ENCODE data around the gene HSD11B2.
"Not testable (repeated sequence)": the region's sequence is repeated elsewhere in the genome, so short reads cannot be mapped to it uniquely, and the experiment has no call there.

Gene HSD11B2

GRCh38 chr16:67411339-67411738, 19.6 kb upstream of the HSD11B2 start:
- ATAC-seq (ENCODE audit: insufficient read depth, low read depth) (no peak), DNase-seq (no peak)
- H3K79me2 ChIP-seq (ENCODE audit: insufficient read depth, low read length) = no peaks in the 10 kb centered on the region
- TF ChIP-seq CTCF (IDR thresholded peaks at IDR 0.05; ENCODE audit: borderline replicate concordance, extremely low read depth, low read length, poor library complexity, severe bottlenecking) (no peak), EZH2 (IDR thresholded peaks at IDR 0.05; ENCODE audit: borderline replicate concordance, low read depth, low read length, severe bottlenecking) (no peak)
- H3K4me1 ChIP-seq (ENCODE audit: insufficient read depth, low read length) = no peaks in the 10 kb centered on the region
- H3K27me3 ChIP-seq (ENCODE audit: insufficient read depth, low read length, poor library complexity) = peaks cover 15% of the 10 kb centered on the region
- H2AFZ ChIP-seq (ENCODE audit: low read depth, low read length) = no peak overlapping the region
- H3K4me3 ChIP-seq (ENCODE audit: low read depth in 1 of 2, low read length in 2 of 2) = no peak overlapping the region
- no peaks in the 10 kb centered on the region for H3K36me3 ChIP-seq (ENCODE audit: insufficient read depth, low read length)
- no peak overlapping the region for H3K4me2 ChIP-seq (ENCODE audit: insufficient read depth, low read length)
- H3K27ac ChIP-seq (ENCODE audit: low read length) = no peak overlapping the region
- no peaks in the 10 kb centered on the region for H3K9me3 ChIP-seq (ENCODE audit: insufficient read depth, low read length, severe bottlenecking)
- H3K9ac ChIP-seq (ENCODE audit: low read depth, low read length) = no peak overlapping the region
- no peaks in the 10 kb centered on the region for H4K20me1 ChIP-seq (ENCODE audit: insufficient read depth, low read length)

DNA sequence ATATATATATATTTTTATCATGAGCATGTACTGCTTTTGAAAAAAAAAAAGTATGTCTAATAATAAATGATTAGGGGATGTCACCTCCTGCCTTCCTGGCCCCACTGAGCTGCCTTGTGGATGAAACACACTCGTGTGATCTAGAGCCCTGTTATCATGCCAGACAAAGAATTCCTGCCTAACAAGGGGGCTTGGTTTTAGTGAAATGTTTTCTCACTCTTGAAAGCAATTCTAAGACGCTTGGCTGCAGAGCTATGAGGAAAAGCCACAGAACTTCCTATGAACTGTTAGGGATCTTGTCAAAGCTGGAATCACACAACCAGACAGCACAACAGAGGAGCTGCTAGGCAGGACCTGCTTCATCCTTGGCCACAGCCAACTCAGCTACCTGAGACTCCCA, 18.6 kb upstream of the HSD11B2 start:
- Histone ChIP-seq H3K27me3 (ENCODE audit: insufficient read depth, low read length, poor library complexity) (peaks cover 11% of the 10 kb centered on the region), H3K4me2 (ENCODE audit: insufficient read depth, low read length) (no peak overlapping the region), H4K20me1 (ENCODE audit: insufficient read depth, low read length) (no peaks in the 10 kb centered on the region), H3K4me3 (ENCODE audit: low read depth in 1 of 2, low read length in 2 of 2) (no peak overlapping the region), H2AFZ (ENCODE audit: low read depth, low read length) (no peak overlapping the region), H3K9ac (ENCODE audit: low read depth, low read length) (no peak overlapping the region), H3K79me2 (ENCODE audit: insufficient read depth, low read length) (no peaks in the 10 kb centered on the region), H3K36me3 (ENCODE audit: insufficient read depth, low read length) (no peaks in the 10 kb centered on the region), H3K9me3 (ENCODE audit: insufficient read depth, low read length, severe bottlenecking) (no peaks in the 10 kb centered on the region), H3K4me1 (ENCODE audit: insufficient read depth, low read length) (no peaks in the 10 kb centered on the region), H3K27ac (ENCODE audit: low read length) (no peak overlapping the region)
- DNase-seq = no peak
- no peak for TF ChIP-seq CTCF (IDR thresholded peaks at IDR 0.05; ENCODE audit: borderline replicate concordance, extremely low read depth, low read length, poor library complexity, severe bottlenecking)
- no peak for TF ChIP-seq EZH2 (IDR thresholded peaks at IDR 0.05; ENCODE audit: borderline replicate concordance, low read depth, low read length, severe bottlenecking)
- no peak for ATAC-seq (ENCODE audit: insufficient read depth, low read depth)

DNA sequence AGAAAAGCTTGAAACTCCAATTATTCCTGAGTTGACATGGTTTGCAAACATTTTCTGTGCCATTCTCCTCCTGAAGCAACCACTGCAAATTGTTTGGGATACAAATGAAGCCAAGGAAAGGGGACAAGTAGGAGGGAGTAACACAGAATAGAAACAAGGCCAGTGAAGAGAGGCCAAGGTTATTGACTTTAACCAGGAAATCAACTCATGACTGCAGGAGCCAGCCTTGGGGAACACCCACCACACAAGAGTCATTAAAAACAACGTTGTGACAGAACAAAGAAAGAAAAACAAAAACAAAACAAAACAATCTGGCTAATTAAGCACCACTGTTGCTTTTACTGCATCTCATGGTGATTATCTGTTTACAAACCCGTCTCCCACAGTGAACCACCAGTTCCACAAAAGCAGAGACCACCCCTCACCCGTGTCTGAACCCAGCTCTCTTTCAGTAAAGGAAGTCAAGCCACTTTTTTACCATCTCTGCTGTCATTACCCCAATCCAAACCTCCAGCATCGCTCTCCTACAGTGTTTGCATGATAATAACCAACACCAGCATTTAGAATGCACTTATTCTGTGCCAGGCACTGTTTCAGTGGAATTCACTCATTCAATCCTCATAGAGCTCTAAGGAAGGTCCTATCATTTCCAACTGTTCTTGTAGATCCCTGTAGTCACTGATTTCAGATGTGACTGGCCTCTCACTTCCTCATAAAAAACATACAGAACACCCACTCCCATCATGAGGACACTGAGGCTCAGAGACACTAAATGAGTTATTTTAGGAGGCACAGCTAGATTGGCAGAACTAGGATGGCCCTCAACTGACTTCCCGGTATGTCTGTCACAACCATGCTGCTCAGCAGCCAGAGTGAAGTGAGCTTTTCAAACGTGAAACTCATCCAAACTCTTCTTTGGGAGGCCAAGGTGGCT, 16.7 kb upstream of the HSD11B2 start:
- Histone ChIP-seq H3K4me3 (ENCODE audit: low read depth in 1 of 2, low read length in 2 of 2) (no peak overlapping the region), H3K36me3 (ENCODE audit: insufficient read depth, low read length) (no peaks in the 10 kb centered on the region), H3K27ac (ENCODE audit: low read length) (no peak overlapping the region), H2AFZ (ENCODE audit: low read depth, low read length) (no peak overlapping the region), H3K9me3 (ENCODE audit: insufficient read depth, low read length, severe bottlenecking) (no peaks in the 10 kb centered on the region), H3K79me2 (ENCODE audit: insufficient read depth, low read length) (no peaks in the 10 kb centered on the region), H3K9ac (ENCODE audit: low read depth, low read length) (no peak overlapping the region), H3K4me1 (ENCODE audit: insufficient read depth, low read length) (no peaks in the 10 kb centered on the region), H4K20me1 (ENCODE audit: insufficient read depth, low read length) (no peaks in the 10 kb centered on the region), H3K27me3 (ENCODE audit: insufficient read depth, low read length, poor library complexity) (peaks cover 11% of the 10 kb centered on the region), H3K4me2 (ENCODE audit: insufficient read depth, low read length) (no peak overlapping the region)
- ATAC-seq (ENCODE audit: insufficient read depth, low read depth) (no peak), DNase-seq (no peak)
- TF ChIP-seq CTCF (IDR thresholded peaks at IDR 0.05; ENCODE audit: borderline replicate concordance, extremely low read depth, low read length, poor library complexity, severe bottlenecking) (no peak), EZH2 (IDR thresholded peaks at IDR 0.05; ENCODE audit: borderline replicate concordance, low read depth, low read length, severe bottlenecking) (no peak)

GRCh38 chr16:67415421-67415820, 15.5 kb upstream of the HSD11B2 start:
- not testable (repeated sequence) for DNase-seq; H4K20me1 ChIP-seq (ENCODE audit: insufficient read depth, low read length); H3K9me3 ChIP-seq (ENCODE audit: insufficient read depth, low read length, severe bottlenecking); H2AFZ ChIP-seq (ENCODE audit: low read depth, low read length); ATAC-seq (ENCODE audit: insufficient read depth, low read depth); H3K4me1 ChIP-seq (ENCODE audit: insufficient read depth, low read length); H3K79me2 ChIP-seq (ENCODE audit: insufficient read depth, low read length); H3K27ac ChIP-seq (ENCODE audit: low read length); H3K4me2 ChIP-seq (ENCODE audit: insufficient read depth, low read length); H3K9ac ChIP-seq (ENCODE audit: low read depth, low read length); H3K36me3 ChIP-seq (ENCODE audit: insufficient read depth, low read length); H3K4me3 ChIP-seq (ENCODE audit: low read depth in 1 of 2, low read length in 2 of 2)
- peaks cover 11% of the 10 kb centered on the region for H3K27me3 ChIP-seq (ENCODE audit: insufficient read depth, low read length, poor library complexity)

Data from DND-41 (cell line).